H1 (cell line): Measurements from ENCODE around the gene CADPS. TPM values are rescaled to one million over a fixed set of nuclear protein-coding genes. Genes with fewer than 3 reads are reported as not detected.

Experiments
- CTCF ChIA-PET: fragments of 300-600 bp; sonication (Branson Sonifier 250); formaldehyde crosslinking; loops from one replicate; lab custom pipeline; 2021; ENCODE audit not compliant: partially characterized antibody; lab: Charles Lee
- POLR2A ChIA-PET: fragments of 300-600 bp; sonication (Branson Sonifier 250); formaldehyde crosslinking; loops from one replicate; lab custom pipeline; 2021; ENCODE audit warnings: inconsistent platforms; ENCODE audit not compliant: partially characterized antibody; lab: Charles Lee
- DNase-seq, 2 experiments: peaks; one replicate each; pipeline versions ENCODE4 v3.0.0 to v3.0.0-alpha.2; 2010 to 2022; ENCODE audit warnings: low spot score in 2 of 2, low read depth in 1 of 2, mixed read lengths in 1 of 2
- FAIRE-seq: peaks from 2 replicates; lab custom pipeline; 2011; peaks lifted over from hg19 to GRCh38; lab: Jason Lieb, UNC
- H2AFZ ChIP-seq: 2 replicates; pipeline ENCODE4 v1.8.1; 2012; ENCODE audit warnings: low read length, inconsistent platforms
- H2AK5ac ChIP-seq: 2 replicates; pipeline ENCODE4 v1.6.1; 2013; ENCODE audit warnings: low read depth, low read length
- H2BK120ac ChIP-seq: replicated peaks from 2 replicates; pipeline ENCODE3; 2013; ENCODE audit warnings: low read depth, low read length, inconsistent platforms
- H2BK12ac ChIP-seq: 2 replicates; pipeline ENCODE4 v1.6.1; 2013; ENCODE audit warnings: low read depth, low read length
- H2BK15ac ChIP-seq: 2 replicates; pipeline ENCODE4 v1.6.1; 2013; ENCODE audit warnings: low read length
- H2BK20ac ChIP-seq: 2 replicates; pipeline ENCODE4 v1.6.1; 2013; ENCODE audit warnings: low read length
- H2BK5ac ChIP-seq: 2 replicates; pipeline ENCODE4 v1.6.1; 2013; ENCODE audit warnings: low read depth, low read length
- H3K14ac ChIP-seq: 2 replicates; pipeline ENCODE4 v1.6.1; 2013; ENCODE audit warnings: inconsistent platforms; ENCODE audit not compliant: insufficient read length
- H3K18ac ChIP-seq: 2 replicates; pipeline ENCODE4 v1.6.1; 2013; ENCODE audit warnings: low read length; ENCODE audit errors: extremely low read depth
- H3K23ac ChIP-seq: 2 replicates; pipeline ENCODE4 v1.6.1; 2013; ENCODE audit warnings: inconsistent platforms; ENCODE audit not compliant: insufficient read length
- H3K23me2 ChIP-seq: 2 replicates; pipeline ENCODE4 v1.6.1; 2013; ENCODE audit warnings: low read depth, low read length
- H3K27ac ChIP-seq: 2 replicates; pipeline ENCODE4 v1.6.1; 2011; ENCODE audit warnings: low read depth, low read length, inconsistent platforms
- H3K27me3 ChIP-seq, 4 experiments: replicated peaks in 1 of 4; 1 replicate in 1 of 4; 2 replicates in 3 of 4; pipeline versions ENCODE4 v1.6.1 to v1.8.1; 2011 to 2013; ENCODE audit warnings: low read length in 3 of 4, mild to moderate bottlenecking in 3 of 4, inconsistent platforms in 2 of 4, mixed read lengths in 2 of 4, moderate library complexity in 1 of 4; ENCODE audit not compliant: control insufficient read depth in 3 of 4, insufficient read depth in 3 of 4; ENCODE audit errors: extremely low read depth in 1 of 4
- H3K36me3 ChIP-seq, 4 experiments: 2 replicates each; pipeline versions ENCODE4 v1.6.1 to v1.8.1; 2011 to 2013; ENCODE audit warnings: mild to moderate bottlenecking in 4 of 4, low read length in 3 of 4, moderate library complexity in 2 of 4, control low read depth in 1 of 4, inconsistent platforms in 1 of 4; ENCODE audit not compliant: insufficient read depth in 4 of 4, control insufficient read depth in 2 of 4
- H3K4ac ChIP-seq: replicated peaks from 2 replicates; pipeline ENCODE3; 2013; ENCODE audit warnings: low read length, low read depth, mixed read lengths, inconsistent platforms; ENCODE audit not compliant: insufficient read length
- H3K4me1 ChIP-seq, 4 experiments: replicated peaks in 1 of 4; 1 replicate in 1 of 4; 2 replicates in 3 of 4; pipeline versions ENCODE4 v1.6.1 to v1.8.1; 2011 to 2013; ENCODE audit warnings: low read length in 3 of 4, inconsistent platforms in 2 of 4, mixed read lengths in 1 of 4; ENCODE audit not compliant: insufficient read depth in 4 of 4, control insufficient read depth in 3 of 4
- H3K4me2 ChIP-seq, 2 experiments: 2 replicates each; pipeline versions ENCODE4 v1.6.1 to v1.8.1; 2011 to 2013; ENCODE audit warnings: low read depth in 2 of 2, low read length in 2 of 2, control low read depth in 1 of 2, inconsistent platforms in 1 of 2, mild to moderate bottlenecking in 1 of 2; ENCODE audit not compliant: insufficient read depth in 1 of 2
- H3K4me3 ChIP-seq, 4 experiments: fragments of 200-600, 300-600 bp in 1 of 4; sonication (generic), shearing (Covaris generic), sonication (Bioruptor Twin) in 1 of 4; 2 replicates each; pipeline versions ENCODE4 v1.5.1 to v1.8.1; 2011 to 2016; ENCODE audit warnings: low read length in 4 of 4, low read depth in 3 of 4, control low read depth in 2 of 4, inconsistent platforms in 2 of 4, mild to moderate bottlenecking in 2 of 4, mixed read lengths in 1 of 4, moderate library complexity in 1 of 4; ENCODE audit not compliant: insufficient read depth in 2 of 4; ENCODE audit errors: extremely low read depth in 1 of 4
- H3K56ac ChIP-seq: replicated peaks from 2 replicates; pipeline ENCODE3; 2013; ENCODE audit warnings: low read depth, mild to moderate bottlenecking, mixed read lengths, low read length, inconsistent platforms; ENCODE audit not compliant: insufficient read length
- H3K79me1 ChIP-seq: 2 replicates; pipeline ENCODE4 v1.6.1; 2013; ENCODE audit warnings: low read depth, low read length, control low read depth
- H3K79me2 ChIP-seq, 2 experiments: 2 replicates each; pipeline versions ENCODE4 v1.6.1 to v1.8.1; 2012 to 2013; ENCODE audit warnings: low read length in 2 of 2, mild to moderate bottlenecking in 2 of 2, inconsistent platforms in 1 of 2; ENCODE audit not compliant: insufficient read depth in 2 of 2, control insufficient read depth in 1 of 2
- H3K9ac ChIP-seq, 4 experiments: replicated peaks in 1 of 4; 1 replicate in 1 of 4; 2 replicates in 3 of 4; pipeline versions ENCODE4 v1.6.1 to v1.8.1; 2011 to 2013; ENCODE audit warnings: low read depth in 3 of 4, low read length in 3 of 4, control low read depth in 2 of 4, mild to moderate bottlenecking in 2 of 4, moderate library complexity in 2 of 4, inconsistent platforms in 1 of 4; ENCODE audit errors: extremely low read depth in 1 of 4
- H3K9me3 ChIP-seq, 2 experiments: 2 replicates each; pipeline versions ENCODE4 v1.6.1 to v1.8.1; 2012 to 2013; ENCODE audit warnings: mild to moderate bottlenecking in 2 of 2, moderate library complexity in 2 of 2, control low read depth in 1 of 2, inconsistent platforms in 1 of 2, low read depth in 1 of 2, low read length in 1 of 2, mixed read lengths in 1 of 2; ENCODE audit not compliant: insufficient read depth in 2 of 2
- H4K20me1 ChIP-seq, 2 experiments: replicated peaks in 1 of 2; 2 replicates each; pipeline versions ENCODE3 to v1.8.1; 2011 to 2013; ENCODE audit warnings: inconsistent platforms in 2 of 2, low read length in 2 of 2, mild to moderate bottlenecking in 1 of 2; ENCODE audit not compliant: insufficient read depth in 2 of 2, control insufficient read depth in 1 of 2
- H4K5ac ChIP-seq: 2 replicates; pipeline ENCODE4 v1.6.1; 2013; ENCODE audit warnings: low read length, low read depth, mixed read lengths, inconsistent platforms; ENCODE audit not compliant: insufficient read length
- H4K8ac ChIP-seq: 2 replicates; pipeline ENCODE4 v1.8.0; 2013; ENCODE audit warnings: mild to moderate bottlenecking, moderate library complexity, low read length, inconsistent platforms; ENCODE audit not compliant: insufficient read depth; ENCODE audit errors: extremely low read depth
- H4K91ac ChIP-seq: replicated peaks from 2 replicates; pipeline ENCODE3; 2013; ENCODE audit warnings: low read length, mixed read lengths, inconsistent platforms; ENCODE audit not compliant: insufficient read length
- SRF ChIP-seq: IDR thresholded peaks from 2 replicates; pipeline ENCODE4 v1.6.1; 2011; ENCODE audit warnings: mild to moderate bottlenecking, low read depth, low read length, moderate library complexity
- TCF12 ChIP-seq: IDR thresholded peaks from 2 replicates; pipeline ENCODE4 v1.6.1; 2011; ENCODE audit warnings: low read depth, mild to moderate bottlenecking, low read length
- WGBS, 2 experiments: shearing (Covaris generic) in 1 of 2; methylation state at CpG; one replicate each; pipeline versions ENCODE4 v1.1.6 to v1.1.7; 2013 to 2015; ENCODE audit warnings: low lambda C conversion rate in 2 of 2, mixed read lengths in 2 of 2, inconsistent platforms in 1 of 2, low coverage in 1 of 2, missing lambda C conversion rate in 1 of 2; ENCODE audit not compliant: insufficient replicate concordance in 2 of 2, insufficient coverage in 1 of 2, insufficient read length in 1 of 2; ENCODE audit errors: extremely low coverage in 1 of 2, missing lambda C conversion rate in 1 of 2; 5-methylcytosine and 5-hydroxymethylcytosine counted together
- polyA plus RNA-seq, 7 experiments: library from polyadenylated mRNA; depleted of rRNA in 3 of 7; stranded (reverse) in 5 of 7; unstranded in 2 of 7; fragments of >200 nt in 5 of 7; fragments of 200-250 nt in 2 of 7; gene quantifications; 1 replicate in 5 of 7; 2 replicates in 1 of 7; 4 replicates in 1 of 7; pipeline versions ENCODE4 v1.2.1 to v1.2.3, GENCODE V29; 2011 to 2013; ENCODE audit warnings: missing spikeins in 2 of 7, mixed read lengths in 2 of 7
- total RNA-seq: library from RNA; stranded (reverse); fragmentation: NEBNext Ultra II Directional; extraction: Animal tissue kit (Norgen Biotek cat#: 25700); gene quantifications from 2 replicates; pipeline ENCODE4 v1.2.1, GENCODE V29; 2021

CADPS gene
- total and polyA plus RNA-seq, 2 of the 8 experiments (the other 6 are each of a cell fraction or from before 2014, with no cell fraction given), result 7.1 to 10.2 TPM

DNA sequence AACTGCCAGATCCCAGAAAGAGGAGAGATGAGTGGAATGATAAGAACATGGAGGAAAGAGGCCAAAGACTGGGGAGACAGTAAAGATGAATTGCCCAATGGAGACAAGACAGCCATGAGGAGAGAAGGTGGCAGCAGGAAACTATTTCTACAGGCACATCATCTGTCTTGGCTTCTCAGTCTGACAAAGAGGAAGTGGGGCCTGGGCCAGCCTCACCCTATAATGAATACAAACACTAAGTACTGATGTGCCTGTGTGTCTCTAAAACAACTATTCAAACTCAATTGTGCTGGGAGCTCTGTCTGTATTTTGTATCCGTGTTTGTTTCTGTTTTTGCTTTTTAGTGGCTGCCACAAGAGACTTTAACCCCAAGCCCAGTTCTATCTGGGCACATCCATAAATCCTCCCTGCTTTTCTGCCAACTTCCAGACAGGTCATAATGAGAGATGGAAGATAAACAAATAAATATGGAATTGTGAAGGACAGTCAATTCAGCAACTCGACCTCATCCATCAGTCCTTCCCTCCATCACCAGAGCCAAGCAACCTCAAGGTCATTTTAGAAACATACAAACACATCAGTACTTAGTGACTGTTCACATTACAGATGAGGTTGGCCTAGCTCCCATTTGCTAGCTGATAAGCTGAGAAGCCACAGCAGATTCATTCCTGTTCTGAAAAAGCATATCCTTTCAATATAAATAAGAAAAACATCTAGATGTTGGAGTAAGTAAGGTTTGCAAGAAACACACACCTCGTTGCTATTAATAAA is 116.7 kb downstream of the CADPS start:
- no peak overlapping the region for H3K27ac ChIP-seq

More for the DNA sequence above, 116.7 kb downstream of the CADPS start:
- WGBS, 2 experiments, result 85% methylated on average over 3 of the region's 3 CpGs; no CpG with 5 or more reads in 1 of the 2 experiments
- H3K9me3 ChIP-seq, result no peaks in the 10 kb centered on the region
- H4K5ac ChIP-seq, result no peak overlapping the region
- no peaks in the 10 kb centered on the region for H3K79me1 ChIP-seq
- ChIA-PET POLR2A (no interaction called here), CTCF (no interaction called here)
- H4K91ac ChIP-seq, result no peak overlapping the region
- H3K4me3 ChIP-seq, result no peak overlapping the region
- H3K4me2 ChIP-seq, result no peak overlapping the region
- H3K23ac ChIP-seq, result no peak overlapping the region
- FAIRE-seq (no peak), DNase-seq (no peak)
- no peak overlapping the region for H2AFZ ChIP-seq
- H2BK12ac ChIP-seq, result no peak overlapping the region
- no peaks in the 10 kb centered on the region for H3K27me3 ChIP-seq
- H3K9ac ChIP-seq, result no peak overlapping the region
- H3K23me2 ChIP-seq, result no peaks in the 10 kb centered on the region; the same call in 1 of the 2 replicates
- no peaks in the 10 kb centered on the region for H3K36me3 ChIP-seq
- H3K4ac ChIP-seq, result no peak overlapping the region
- no peak overlapping the region for H2BK5ac ChIP-seq
- TF ChIP-seq TCF12 (no peak), SRF (no peak)
- H2AK5ac ChIP-seq, result no peak overlapping the region
- no peak overlapping the region for H2BK120ac ChIP-seq
- H3K79me2 ChIP-seq, result no peaks in the 10 kb centered on the region
- H3K56ac ChIP-seq, result no peak overlapping the region
- H3K14ac ChIP-seq, result no peak overlapping the region
- H2BK15ac ChIP-seq, result no peak overlapping the region
- no peaks in the 10 kb centered on the region for H3K4me1 ChIP-seq
- H4K8ac ChIP-seq, result no peak overlapping the region
- no peak overlapping the region for H2BK20ac ChIP-seq
- H3K18ac ChIP-seq, result no peak overlapping the region
- no peaks in the 10 kb centered on the region for H4K20me1 ChIP-seq
